Measurements from ENCODE around the gene USP12.

DNA sequence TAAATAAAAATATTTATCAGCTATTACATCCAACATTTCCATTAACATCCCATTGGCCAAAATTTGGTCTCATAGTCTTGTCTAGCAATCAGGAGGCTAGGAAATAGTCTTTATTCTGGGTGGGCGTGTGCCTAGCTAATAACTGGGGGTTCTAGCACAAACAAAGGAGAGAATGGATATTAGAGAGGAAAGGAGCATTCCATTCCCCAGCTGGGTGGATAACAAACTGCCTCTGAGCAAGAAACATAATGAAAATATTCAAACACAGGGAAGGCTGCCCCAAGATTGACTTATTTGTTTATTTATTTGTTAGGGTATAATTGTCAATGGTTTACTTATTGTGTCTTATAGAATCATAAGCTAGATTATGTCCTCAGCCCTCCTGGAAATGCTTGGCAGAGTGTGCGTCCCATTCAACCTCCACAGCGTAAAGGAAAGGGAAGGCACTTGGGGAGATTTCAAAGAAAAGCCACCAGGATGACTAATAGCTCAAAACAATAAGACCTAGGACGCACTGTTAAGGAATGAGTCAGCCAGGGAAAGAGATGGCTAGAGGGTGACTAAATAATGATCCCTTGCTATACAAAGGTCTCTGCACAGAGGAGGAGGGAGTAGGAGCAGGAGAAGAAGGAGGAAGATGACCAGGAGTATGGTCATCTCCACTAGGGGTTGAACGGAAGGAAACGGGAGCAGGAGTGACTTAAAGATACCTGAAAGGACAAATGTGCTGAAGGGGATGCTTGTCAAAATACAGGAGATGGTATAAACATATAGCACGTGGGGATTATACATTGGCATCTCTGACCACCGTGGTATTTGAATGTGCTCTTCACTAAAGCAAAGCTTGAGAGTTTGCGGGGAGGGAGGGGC, 23.5 kb upstream of the USP12 start:
- TF ChIP-seq POLR2A (IDR thresholded peaks at IDR 0.05) (no peak), CTCF (IDR thresholded peaks at IDR 0.05) (no peak), POLR2AphosphoS5 (IDR thresholded peaks at IDR 0.05) (no peak)

Data from suprapubic skin (tissue), 4 donors.